ENCODE data around the gene CTDNEP1. TPM values are rescaled to one million over a fixed set of nuclear protein-coding genes. Genes with fewer than 3 reads are reported as not detected.
A peak's percentile ranks its signal among the peaks of the same experiment; 100 is the strongest.

Gene CTDNEP1
- total RNA-seq, 1 donor from 2014 or later = 105 TPM

DNA sequence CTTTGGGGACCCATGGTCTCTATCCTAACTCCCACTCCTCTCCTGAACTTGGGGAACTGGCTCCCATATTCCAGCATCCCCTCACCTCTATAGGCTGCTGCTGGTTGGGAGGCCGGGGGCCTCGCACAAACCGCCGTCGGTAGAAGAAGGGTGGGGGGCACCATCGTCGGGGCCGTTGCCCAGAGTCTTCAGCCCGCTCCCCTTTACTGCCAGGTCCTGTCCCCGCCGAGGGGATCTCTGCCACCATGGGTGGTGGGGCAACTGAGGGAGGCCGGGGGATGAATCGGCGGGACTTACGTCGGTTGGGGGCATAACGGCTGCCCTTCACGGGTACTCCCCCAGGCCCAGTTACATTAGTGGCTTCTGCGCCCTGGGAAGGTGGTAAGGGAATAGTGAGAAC is 38.6 kb upstream of the CTDNEP1 start:
- Histone ChIP-seq H3K27ac (replicated peaks) (peak overlapping the region; percentile 67), H3K4me3 (no peak overlapping the region), H3K36me3 (peaks cover 16% of the 10 kb centered on the region), H3K4me1 (peaks cover 74% of the 10 kb centered on the region), H3K9me3 (replicated peaks) (no peaks in the 10 kb centered on the region), H3K27me3 (ENCODE audit: low read depth) (peaks cover 71% of the 10 kb centered on the region)
- TF ChIP-seq, protein P1, sequence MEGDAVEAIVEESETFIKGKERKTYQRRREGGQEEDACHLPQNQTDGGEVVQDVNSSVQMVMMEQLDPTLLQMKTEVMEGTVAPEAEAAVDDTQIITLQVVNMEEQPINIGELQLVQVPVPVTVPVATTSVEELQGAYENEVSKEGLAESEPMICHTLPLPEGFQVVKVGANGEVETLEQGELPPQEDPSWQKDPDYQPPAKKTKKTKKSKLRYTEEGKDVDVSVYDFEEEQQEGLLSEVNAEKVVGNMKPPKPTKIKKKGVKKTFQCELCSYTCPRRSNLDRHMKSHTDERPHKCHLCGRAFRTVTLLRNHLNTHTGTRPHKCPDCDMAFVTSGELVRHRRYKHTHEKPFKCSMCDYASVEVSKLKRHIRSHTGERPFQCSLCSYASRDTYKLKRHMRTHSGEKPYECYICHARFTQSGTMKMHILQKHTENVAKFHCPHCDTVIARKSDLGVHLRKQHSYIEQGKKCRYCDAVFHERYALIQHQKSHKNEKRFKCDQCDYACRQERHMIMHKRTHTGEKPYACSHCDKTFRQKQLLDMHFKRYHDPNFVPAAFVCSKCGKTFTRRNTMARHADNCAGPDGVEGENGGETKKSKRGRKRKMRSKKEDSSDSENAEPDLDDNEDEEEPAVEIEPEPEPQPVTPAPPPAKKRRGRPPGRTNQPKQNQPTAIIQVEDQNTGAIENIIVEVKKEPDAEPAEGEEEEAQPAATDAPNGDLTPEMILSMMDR (IDR thresholded peaks at IDR 0.05; ENCODE audit: borderline replicate concordance) = no peak
- intact Hi-C loops (cut with micrococcal nuclease) = no loop called here
- no peak for DNase-seq

- TF ChIP-seq, protein P1 (IDR thresholded peaks at IDR 0.05; ENCODE audit: borderline replicate concordance) = no peak
- Histone ChIP-seq H3K36me3 (peaks cover 23% of the 10 kb centered on the region), H3K4me3 (no peak overlapping the region), H3K27me3 (ENCODE audit: low read depth) (peaks cover 71% of the 10 kb centered on the region), H3K4me1 (peaks cover 74% of the 10 kb centered on the region), H3K9me3 (replicated peaks) (no peaks in the 10 kb centered on the region), H3K27ac (replicated peaks) (peak overlapping the region; percentile 67)
- intact Hi-C loops (cut with micrococcal nuclease) = no loop called here
- no peak for DNase-seq
Observed at GRCh38 chr17:7289256-7290032, 37.9 kb upstream of the CTDNEP1 start.

DNA sequence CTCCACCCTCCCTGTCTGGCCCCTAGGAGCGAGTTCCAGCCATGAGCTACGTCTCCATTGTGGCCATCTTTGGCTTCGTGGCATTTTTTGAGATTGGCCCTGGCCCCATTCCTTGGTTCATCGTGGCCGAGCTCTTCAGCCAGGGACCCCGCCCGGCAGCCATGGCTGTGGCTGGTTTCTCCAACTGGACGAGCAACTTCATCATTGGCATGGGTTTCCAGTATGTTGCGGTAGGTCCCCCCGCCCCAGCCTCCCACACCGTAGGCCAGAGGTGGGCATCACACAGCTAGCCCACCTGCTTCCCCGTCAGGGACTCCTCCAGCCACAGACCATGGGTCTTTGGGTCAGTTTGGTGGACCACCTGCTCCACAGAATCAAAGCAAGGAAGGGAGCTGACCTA is 34.1 kb upstream of the CTDNEP1 start:
- H3K27ac ChIP-seq (replicated peaks) = peak overlapping the region; percentile 95
- no peak overlapping the region for H3K4me3 ChIP-seq
- intact Hi-C loops (cut with micrococcal nuclease) = no loop called here
- H3K27me3 ChIP-seq (ENCODE audit: low read depth) = peaks cover 64% of the 10 kb centered on the region
- DNase-seq = no peak
- peaks cover 34% of the 10 kb centered on the region for H3K36me3 ChIP-seq
- TF ChIP-seq, protein P1 (IDR thresholded peaks at IDR 0.05; ENCODE audit: borderline replicate concordance) = no peak
- peaks cover 73% of the 10 kb centered on the region for H3K4me1 ChIP-seq
- no peaks in the 10 kb centered on the region for H3K9me3 ChIP-seq (replicated peaks)

DNA sequence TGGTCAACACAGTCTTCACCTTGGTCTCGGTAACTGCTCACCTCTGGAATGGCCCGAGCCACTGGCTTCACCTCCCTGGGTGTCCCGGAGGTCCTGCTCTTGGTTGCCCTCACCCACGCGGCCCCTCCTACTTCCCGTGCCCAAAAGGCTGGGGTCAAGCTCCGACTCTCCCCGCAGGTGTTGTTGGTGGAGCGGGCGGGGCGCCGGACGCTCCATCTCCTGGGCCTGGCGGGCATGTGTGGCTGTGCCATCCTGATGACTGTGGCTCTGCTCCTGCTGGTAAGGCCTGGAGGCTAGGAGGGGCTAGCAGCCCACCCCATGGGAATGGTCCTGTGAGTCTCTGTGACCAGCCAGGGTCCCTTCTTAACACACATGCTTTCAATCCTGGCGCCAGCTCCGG is 33.4 kb upstream of the CTDNEP1 start:
- H3K27ac ChIP-seq (replicated peaks) = peak overlapping the region; percentile 95
- H3K36me3 ChIP-seq = peaks cover 34% of the 10 kb centered on the region
- peaks cover 71% of the 10 kb centered on the region for H3K4me1 ChIP-seq
- no peak overlapping the region for H3K4me3 ChIP-seq
- no peaks in the 10 kb centered on the region for H3K9me3 ChIP-seq (replicated peaks)
- no peak for DNase-seq
- intact Hi-C loops (cut with micrococcal nuclease) = no loop called here
- peaks cover 56% of the 10 kb centered on the region for H3K27me3 ChIP-seq (ENCODE audit: low read depth)
- TF ChIP-seq, protein P1 (IDR thresholded peaks at IDR 0.05; ENCODE audit: borderline replicate concordance) = no peak

DNA sequence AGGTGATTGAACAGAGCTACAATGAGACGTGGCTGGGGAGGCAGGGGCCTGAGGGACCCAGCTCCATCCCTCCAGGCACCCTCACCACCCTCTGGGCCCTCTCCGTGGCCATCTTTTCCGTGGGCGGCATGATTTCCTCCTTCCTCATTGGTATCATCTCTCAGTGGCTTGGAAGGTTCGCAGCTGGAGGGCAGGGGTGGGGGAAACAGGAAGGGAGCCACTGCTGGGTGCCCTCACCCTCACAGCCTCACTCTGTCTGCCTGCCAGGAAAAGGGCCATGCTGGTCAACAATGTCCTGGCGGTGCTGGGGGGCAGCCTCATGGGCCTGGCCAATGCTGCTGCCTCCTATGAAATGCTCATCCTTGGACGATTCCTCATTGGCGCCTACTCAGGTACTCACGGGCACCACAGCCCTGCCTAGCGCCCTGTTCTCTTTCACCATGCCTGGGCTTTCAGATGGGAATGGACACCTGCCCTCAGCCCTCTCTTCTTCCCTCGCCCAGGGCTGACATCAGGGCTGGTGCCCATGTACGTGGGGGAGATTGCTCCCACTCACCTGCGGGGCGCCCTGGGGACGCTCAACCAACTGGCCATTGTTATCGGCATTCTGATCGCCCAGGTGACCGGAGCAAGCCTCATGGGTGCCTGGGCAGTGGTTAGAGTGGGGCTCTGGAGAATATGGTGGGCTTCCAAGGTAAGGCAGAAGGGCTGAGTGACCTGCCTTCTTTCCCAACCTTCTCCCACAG is 32.1 kb upstream of the CTDNEP1 start:
- intact Hi-C loops (cut with micrococcal nuclease) = no loop called here
- peaks cover 34% of the 10 kb centered on the region for H3K36me3 ChIP-seq
- H3K4me3 ChIP-seq = peak overlapping the region; percentile 76

More for the DNA sequence above, 32.1 kb upstream of the CTDNEP1 start:
- H3K27me3 ChIP-seq (ENCODE audit: low read depth) = peaks cover 49% of the 10 kb centered on the region
- H3K4me1 ChIP-seq = peaks cover 68% of the 10 kb centered on the region
- no peaks in the 10 kb centered on the region for H3K9me3 ChIP-seq (replicated peaks)
- peak overlapping the region; percentile 95 for H3K27ac ChIP-seq (replicated peaks)
- TF ChIP-seq, protein P1 (IDR thresholded peaks at IDR 0.05; ENCODE audit: borderline replicate concordance) = no peak
- DNase-seq = no peak

Measured in left ventricle myocardium inferior (tissue), 1 donor.